CD4-positive, alpha-beta T cell treated with Interleukin-17A for 4 hours (primary cell): ENCODE results near the gene RMDN2.
"Not testable (repeated sequence)": the region's sequence is repeated elsewhere in the genome, so short reads cannot be mapped to it uniquely, and the experiment has no call there.

Experiments used
- DNase-seq: peaks from one replicate; pipeline ENCODE4 v3.0.0-alpha.2; 2020; ENCODE audit warnings: mixed read lengths

The RMDN2 gene

GRCh38 chr2:37902991-37903390, 22.1 kb upstream of the RMDN2 start:
- DNase-seq: no peak

- no peak for DNase-seq
Measured at GRCh38 chr2:37904425-37904824, 20.7 kb upstream of the RMDN2 start.

GRCh38 chr2:37904993-37905392, 20.1 kb upstream of the RMDN2 start:
- DNase-seq: no peak

- DNase-seq: no peak
Measured at GRCh38 chr2:37906131-37906530, 19.0 kb upstream of the RMDN2 start.

GRCh38 chr2:37907501-37908225, 17.4 kb upstream of the RMDN2 start:
- no peak for DNase-seq

GRCh38 chr2:37911296-37911873, 13.7 kb upstream of the RMDN2 start:
- no peak for DNase-seq

- DNase-seq: no peak
Measured at GRCh38 chr2:37912056-37912455, 13.0 kb upstream of the RMDN2 start.

GRCh38 chr2:37912616-37913015, 12.5 kb upstream of the RMDN2 start:
- DNase-seq: no peak

GRCh38 chr2:37914340-37914739, 10.7 kb upstream of the RMDN2 start:
- DNase-seq: no peak

- DNase-seq: no peak
Measured at GRCh38 chr2:37915773-37916172, 9.3 kb upstream of the RMDN2 start.

GRCh38 chr2:37916512-37917082, 8.5 kb upstream of the RMDN2 start:
- DNase-seq: no peak

- no peak for DNase-seq
Measured at GRCh38 chr2:37917281-37918228, 7.5 kb upstream of the RMDN2 start.

GRCh38 chr2:37918742-37919186, 6.3 kb upstream of the RMDN2 start:
- no peak for DNase-seq

GRCh38 chr2:37919631-37920032, 5.5 kb upstream of the RMDN2 start:
- no peak for DNase-seq

GRCh38 chr2:37920570-37920969, 4.5 kb upstream of the RMDN2 start:
- DNase-seq: no peak

- DNase-seq: no peak
Measured at GRCh38 chr2:37921781-37922180, 3.3 kb upstream of the RMDN2 start.

- no peak for DNase-seq
Measured at GRCh38 chr2:37923308-37924055, 1.6 kb upstream of the RMDN2 start.

GRCh38 chr2:37926635-37927034, 1.5 kb downstream of the RMDN2 start:
- no peak for DNase-seq

GRCh38 chr2:37928377-37928776, 3.3 kb downstream of the RMDN2 start:
- no peak for DNase-seq

GRCh38 chr2:37930392-37930791, 5.3 kb downstream of the RMDN2 start:
- not testable (repeated sequence) for DNase-seq

- DNase-seq: not testable (repeated sequence)
Measured at GRCh38 chr2:37932873-37933272, 7.8 kb downstream of the RMDN2 start.
